ENCODE results near the gene ARHGEF28.
A peak's percentile ranks its signal among the peaks of the same experiment; 100 is the strongest.

Gene ARHGEF28

GRCh38 chr5:73901043-73901442 is 275.0 kb downstream of the ARHGEF28 start:
- ChIA-PET POLR2A (no interaction called here), CTCF (interaction anchor here (2.5 kb wide), 1 partner anchor 741 kb away, joined by 45 read pairs; the partner anchor contains the start of gene ENC1)
- no peak for DNase-seq (ENCODE audit: extremely low spot score)
- no peak for TF ChIP-seq CTCF (IDR thresholded peaks at IDR 0.05; ENCODE audit: control extremely low read depth, extremely low read depth, low read depth, missing control alignments)

GRCh38 chr5:73901455-73901854 is 275.5 kb downstream of the ARHGEF28 start:
- ChIA-PET CTCF (interaction anchor here (1.1 to 4.1 kb wide), 16 partner anchors 7 to 753 kb away, joined by 3 to 52 read pairs (median 10); partner anchors contain the start of gene ENC1), POLR2A (no interaction called here)
- no peak for DNase-seq (ENCODE audit: extremely low spot score)
- TF ChIP-seq CTCF (IDR thresholded peaks at IDR 0.05; ENCODE audit: control extremely low read depth, extremely low read depth, low read depth, missing control alignments) = no peak

- CTCF ChIA-PET = interaction anchor here (0.7 to 4.1 kb wide), 23 partner anchors 8 to 1017 kb away, joined by 3 to 52 read pairs (median 5); partner anchors contain the start of gene ENC1
- peak; percentile 44 for DNase-seq (ENCODE audit: extremely low spot score)
Observed at GRCh38 chr5:73902327-73903051, 276.5 kb downstream of the ARHGEF28 start.

GRCh38 chr5:73903169-73903568 is 277.2 kb downstream of the ARHGEF28 start:
- CTCF ChIA-PET = interaction anchor here (1.1 to 4.1 kb wide), 13 partner anchors 9 to 759 kb away, joined by 3 to 52 read pairs (median 12); partner anchors contain the start of gene ENC1
- no peak for DNase-seq (ENCODE audit: extremely low spot score)
- no peak for TF ChIP-seq CTCF (IDR thresholded peaks at IDR 0.05; ENCODE audit: control extremely low read depth, extremely low read depth, low read depth, missing control alignments)
- POLR2A ChIA-PET = no interaction called here

More at GRCh38 chr5:73902327-73903051, 276.5 kb downstream of the ARHGEF28 start:
- TF ChIP-seq CTCF (IDR thresholded peaks at IDR 0.05; ENCODE audit: control extremely low read depth, extremely low read depth, low read depth, missing control alignments) = peak; percentile 72
- POLR2A ChIA-PET = no interaction called here

GRCh38 chr5:73906277-73906676 is 280.3 kb downstream of the ARHGEF28 start:
- TF ChIP-seq CTCF (IDR thresholded peaks at IDR 0.05; ENCODE audit: control extremely low read depth, extremely low read depth, low read depth, missing control alignments) = no peak
- no peak for DNase-seq (ENCODE audit: extremely low spot score)
- ChIA-PET CTCF (interaction anchor here (1.6 to 2.8 kb wide), 2 partner anchors 743 to 751 kb away, joined by 3 to 15 read pairs; no protein-coding TSS in a partner anchor), POLR2A (no interaction called here)

GRCh38 chr5:73907164-73907563 is 281.2 kb downstream of the ARHGEF28 start:
- TF ChIP-seq CTCF (IDR thresholded peaks at IDR 0.05; ENCODE audit: control extremely low read depth, extremely low read depth, low read depth, missing control alignments) = no peak
- POLR2A ChIA-PET = no interaction called here
- CTCF ChIA-PET = interaction anchor here (0.9 to 2.8 kb wide), 3 partner anchors 10 to 750 kb away, joined by 3 to 15 read pairs (median 3); no protein-coding TSS in a partner anchor

More at GRCh38 chr5:73907164-73907563, 281.2 kb downstream of the ARHGEF28 start:
- DNase-seq (ENCODE audit: extremely low spot score) = no peak
